ENCODE results near the gene ARID1B.
A peak's percentile ranks its signal among the peaks of the same experiment; 100 is the strongest.

ARID1B gene

GRCh38 chr6:156794546-156795354, 17.6 kb downstream of the ARID1B start:
- DNase-seq = no peak

GRCh38 chr6:156795825-156796224, 18.6 kb downstream of the ARID1B start:
- DNase-seq = no peak

DNA sequence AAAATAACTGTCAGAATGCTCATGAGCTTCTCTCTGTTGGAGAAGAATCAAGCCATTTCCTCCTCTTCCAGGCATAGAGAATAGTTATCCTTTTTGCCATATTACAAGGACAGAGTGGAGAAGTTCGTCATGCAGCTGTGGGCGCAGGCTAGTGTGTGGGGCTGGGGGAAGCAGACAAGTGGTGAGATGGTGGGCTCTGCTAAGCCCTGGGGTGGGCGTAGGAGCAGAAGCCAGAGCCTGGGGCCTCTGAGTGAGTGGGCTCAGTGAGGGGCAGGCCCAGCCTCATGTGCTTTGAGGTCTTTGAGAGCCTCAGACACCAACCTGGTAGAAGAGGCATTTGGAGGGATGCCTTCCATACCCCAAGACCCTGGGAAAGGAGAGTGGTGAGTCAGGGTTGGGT, 19.4 kb downstream of the ARID1B start:
- no peak for DNase-seq

- no peak for DNase-seq
These were observed 20.9 kb downstream of the ARID1B start for GRCh38 chr6:156797901-156798735.

- no peak for DNase-seq
These were observed 24.5 kb downstream of the ARID1B start for GRCh38 chr6:156801712-156802111.

DNA sequence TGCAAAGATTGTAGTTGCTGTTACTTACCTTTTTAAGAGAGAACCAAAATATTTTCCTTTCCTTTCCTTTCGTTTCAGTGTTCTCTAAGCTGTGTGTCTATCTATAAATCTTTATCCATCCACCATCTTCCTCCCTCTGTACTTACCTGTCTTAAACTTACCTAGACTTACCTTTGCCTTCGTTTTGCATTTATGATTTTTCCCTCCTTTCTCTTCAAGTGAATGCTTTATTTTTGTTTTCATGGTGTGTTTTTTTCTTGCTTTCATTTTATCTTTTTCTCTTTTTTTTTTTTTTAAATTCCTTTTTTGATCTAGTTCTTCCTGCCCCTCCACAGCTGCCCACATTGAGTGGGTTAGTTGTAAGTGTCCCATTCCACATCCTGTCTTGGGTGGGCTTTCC, 26.2 kb downstream of the ARID1B start:
- no peak for DNase-seq

DNA sequence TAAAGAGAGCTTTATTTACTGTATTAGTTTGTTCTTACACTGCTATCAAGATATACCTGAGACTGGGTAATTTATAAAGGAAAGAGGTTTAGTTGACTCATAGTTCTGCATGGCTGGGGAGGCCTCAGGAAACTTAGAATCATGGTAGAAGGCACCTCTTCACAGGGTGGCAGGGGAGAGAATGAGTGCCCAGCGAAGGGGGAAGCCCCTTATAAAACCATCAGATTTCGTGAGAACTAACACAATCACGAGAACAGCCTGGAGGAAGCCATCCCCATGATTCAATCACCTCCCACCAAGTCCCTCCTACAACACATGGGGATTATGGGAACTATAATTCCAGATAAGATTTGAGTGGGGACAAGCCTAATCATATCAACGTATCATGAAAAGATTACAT, 27.2 kb downstream of the ARID1B start:
- DNase-seq = no peak

DNA sequence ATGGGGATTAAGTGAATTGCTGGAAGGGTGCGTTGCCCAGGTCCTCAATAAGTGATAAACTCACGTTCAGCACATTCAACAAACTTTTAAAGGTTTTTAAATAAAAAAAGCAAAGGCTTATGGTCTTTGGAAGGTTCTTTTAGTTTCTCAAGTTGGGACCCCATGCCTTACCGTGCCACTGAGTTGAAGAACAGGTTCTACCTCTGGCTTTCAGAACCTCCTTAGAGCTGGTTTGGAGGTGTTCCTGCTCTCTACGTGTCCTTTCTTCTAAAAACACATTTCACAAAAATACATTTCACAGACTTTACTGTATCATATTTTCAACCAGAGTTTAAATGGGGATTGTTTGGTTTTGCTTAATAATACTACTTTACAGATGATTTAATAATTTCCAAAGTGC, 29.0 kb downstream of the ARID1B start:
- no peak for DNase-seq

DNA sequence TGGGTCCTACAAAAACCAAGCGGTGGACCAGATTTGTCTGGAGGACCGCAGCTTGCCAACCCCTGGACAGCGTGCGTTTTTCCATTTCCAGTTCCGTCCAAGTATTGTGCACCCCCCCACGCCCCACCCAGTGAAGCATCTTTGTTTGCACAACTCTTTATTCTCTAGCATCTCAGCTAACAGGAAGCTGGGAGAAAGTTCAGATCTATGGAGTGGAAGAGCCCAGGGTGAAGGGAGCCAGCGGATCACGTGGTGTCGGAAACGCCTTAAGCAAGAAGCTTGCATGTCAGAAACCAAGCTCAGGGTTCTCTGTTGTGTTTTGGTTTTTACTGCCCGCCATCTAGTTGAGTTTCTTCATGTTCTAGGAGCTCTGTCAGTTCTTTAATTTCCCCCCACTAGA, 29.9 kb downstream of the ARID1B start:
- DNase-seq = no peak

DNA sequence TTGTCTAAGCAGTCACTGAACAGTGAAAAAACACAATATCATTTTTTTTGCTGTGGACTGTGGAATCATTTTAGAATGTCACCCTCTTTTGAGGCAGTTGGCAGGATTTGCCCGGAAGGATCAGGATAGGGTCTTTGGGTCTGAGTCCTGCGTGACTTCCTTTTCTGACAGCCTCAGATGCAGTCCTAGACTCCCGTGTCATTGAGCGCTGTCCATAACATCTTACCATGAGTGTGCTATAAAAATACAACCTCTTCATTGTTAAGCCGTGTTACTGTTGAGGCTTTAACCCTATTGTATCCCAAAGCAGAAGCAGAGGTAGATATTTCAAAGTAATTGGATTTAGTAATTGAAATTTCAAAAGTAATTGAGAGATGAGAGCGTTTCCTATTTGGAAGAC, 30.6 kb downstream of the ARID1B start:
- DNase-seq = no peak

DNA sequence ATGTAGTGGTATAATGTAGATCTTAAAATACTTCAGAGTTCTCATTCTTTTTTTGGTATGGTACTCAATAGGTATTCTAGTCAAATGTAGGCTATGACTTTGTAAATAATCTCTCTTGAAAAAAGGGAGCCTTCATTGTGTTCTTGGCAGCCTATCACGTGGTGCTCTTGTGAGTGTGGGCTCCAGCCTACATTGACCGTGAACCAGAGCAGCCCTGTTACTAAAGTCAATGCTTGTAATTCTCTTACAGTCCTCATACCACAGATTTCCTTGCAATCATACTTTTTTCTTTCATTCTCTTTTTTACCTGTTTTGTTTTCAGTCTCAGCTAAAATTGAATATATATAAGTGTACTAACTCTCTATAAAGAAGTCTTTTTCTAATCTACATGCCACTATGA, 31.1 kb downstream of the ARID1B start:
- DNase-seq = no peak

DNA sequence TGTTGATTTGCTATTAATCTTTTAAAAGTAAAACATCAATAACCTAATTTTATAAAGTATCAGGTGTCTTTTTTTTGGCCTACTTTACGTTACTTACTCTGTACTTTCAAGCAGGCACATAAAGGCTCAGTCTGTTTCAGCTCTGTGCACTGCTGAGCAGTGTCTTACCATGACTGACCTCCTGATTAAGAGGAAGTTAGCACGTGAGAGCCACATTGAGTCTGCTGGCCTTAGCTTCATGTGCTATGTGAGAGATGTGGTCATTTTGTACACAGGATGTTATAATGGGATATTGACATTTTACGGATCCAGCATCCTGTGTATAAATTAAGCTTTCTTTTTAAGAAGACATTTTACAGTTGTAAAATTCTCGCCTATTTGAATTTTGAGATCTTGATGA, 31.9 kb downstream of the ARID1B start:
- peak in 1 of 2 donors; percentile 35 for DNase-seq

DNA sequence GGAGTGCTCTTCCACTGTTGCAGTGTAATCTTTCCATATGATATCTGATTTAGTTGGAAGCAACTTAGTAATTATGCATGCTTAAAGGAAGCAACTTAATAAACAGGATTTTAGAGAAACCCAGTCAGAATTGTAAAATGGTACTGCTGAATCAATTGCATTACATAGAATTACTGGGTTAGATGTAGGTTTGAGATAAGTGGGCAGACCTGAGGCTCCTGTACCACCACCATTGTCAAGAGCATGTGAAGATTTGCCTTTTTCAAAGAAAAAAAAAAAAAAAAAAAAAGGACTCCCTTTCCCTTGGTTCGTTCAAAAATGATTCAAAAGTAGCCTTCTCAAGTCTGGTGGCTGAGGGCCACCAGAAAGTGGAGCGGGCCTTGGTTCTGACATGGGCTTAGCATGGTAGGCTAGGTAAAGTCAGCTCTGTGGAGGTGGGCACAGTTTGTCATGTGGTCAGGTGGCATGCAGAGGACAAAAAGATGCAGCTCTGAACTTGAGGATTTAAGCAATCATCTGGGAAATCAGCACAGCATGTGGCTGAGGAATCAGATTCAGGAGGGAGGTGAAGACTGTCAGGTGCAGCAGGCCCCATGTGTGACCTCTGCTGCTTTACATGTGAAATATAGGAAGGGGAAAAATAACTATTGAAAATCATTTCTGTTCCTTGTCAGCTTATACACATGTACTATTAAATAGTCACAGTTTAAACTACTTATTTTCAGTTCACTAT, 32.4 kb downstream of the ARID1B start:
- no peak for DNase-seq

GRCh38 chr6:156814036-156814581, 36.9 kb downstream of the ARID1B start:
- DNase-seq = no peak

- DNase-seq = no peak
These were observed 39.3 kb downstream of the ARID1B start for GRCh38 chr6:156816505-156816904.

GRCh38 chr6:156820089-156820798, 43.1 kb downstream of the ARID1B start:
- DNase-seq = no peak

GRCh38 chr6:156821707-156822106, 44.5 kb downstream of the ARID1B start:
- no peak for DNase-seq

GRCh38 chr6:156822747-156823206, 45.6 kb downstream of the ARID1B start:
- DNase-seq = no peak

DNA sequence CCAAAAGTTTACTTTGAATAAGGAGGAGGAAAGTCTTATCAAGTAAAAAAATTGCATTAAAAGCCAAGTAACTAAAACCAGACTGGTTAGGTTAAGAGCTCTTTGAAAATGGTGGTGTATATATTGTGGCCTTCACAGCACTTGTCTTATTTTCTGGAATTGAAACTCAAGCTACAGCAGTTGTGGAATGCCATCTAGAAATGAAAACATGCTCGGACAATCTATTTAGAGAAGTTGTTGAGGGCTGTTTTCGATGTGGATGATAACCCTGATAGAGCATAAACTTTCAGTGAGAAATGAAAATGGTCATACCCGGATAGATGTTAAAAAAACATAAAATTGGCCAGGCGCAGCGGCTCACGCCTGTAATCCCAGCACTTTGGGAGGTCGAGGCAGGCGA, 47.0 kb downstream of the ARID1B start:
- no peak for DNase-seq

DNA sequence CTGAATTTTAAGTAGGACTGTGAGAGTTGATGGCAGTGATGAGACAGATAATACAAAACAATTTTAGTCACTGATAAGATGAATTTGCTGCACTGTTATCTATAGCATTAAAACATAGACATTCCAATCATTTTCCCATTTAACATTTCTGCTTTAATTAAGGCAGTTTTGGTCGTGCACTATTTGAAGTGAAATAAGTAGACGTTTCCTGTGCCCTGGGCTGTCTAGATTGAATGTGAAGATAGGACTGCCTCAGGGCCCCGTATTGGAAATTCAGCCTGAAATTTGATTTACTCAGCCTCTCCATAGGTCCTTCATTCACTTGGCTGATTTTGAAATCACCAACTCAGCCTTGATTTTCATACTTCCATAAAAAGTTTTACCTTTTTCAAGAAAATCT, 48.3 kb downstream of the ARID1B start:
- peak in 1 of 2 donors; percentile 11 for DNase-seq

GRCh38 chr6:156826290-156826955, 49.2 kb downstream of the ARID1B start:
- no peak for DNase-seq

DNA sequence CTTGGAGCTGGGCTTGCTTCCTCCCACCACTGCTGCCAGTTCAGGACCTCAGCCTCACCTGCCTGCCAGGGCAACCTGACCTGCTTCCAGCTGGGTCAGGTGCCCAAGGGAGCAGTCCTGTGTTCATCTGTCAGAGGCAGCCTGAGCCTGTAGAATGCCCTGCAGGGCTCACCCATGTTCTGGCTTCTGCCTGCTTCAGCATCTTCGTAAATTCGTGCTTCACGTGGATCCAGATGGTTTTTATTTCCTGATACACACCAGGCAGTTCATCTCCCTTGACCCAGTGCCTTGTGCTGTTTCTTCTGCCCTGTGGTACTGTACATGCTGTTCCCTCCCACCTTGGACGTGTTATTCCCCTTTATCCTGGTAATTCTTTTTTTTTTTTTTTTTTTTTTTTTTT, 50.2 kb downstream of the ARID1B start:
- DNase-seq = no peak

Data from CD4-positive, alpha-beta T cell treated with Interleukin-4 for 1 hour (primary cell).